ENCODE measurements around the gene PUM1.

- no peak for TF ChIP-seq SMC3 (IDR thresholded peaks at IDR 0.05; ENCODE audit: low read depth, low read length)
- peak; percentile 67 for TF ChIP-seq CEBPB (IDR thresholded peaks at IDR 0.05; ENCODE audit: low read depth, low read length)
- no peak for TF ChIP-seq CTCF (conservative IDR thresholded peaks at IDR 0.05; ENCODE audit: low read depth, low read length)
- TF ChIP-seq RAD21 (IDR thresholded peaks at IDR 0.05; ENCODE audit: low read length): no peak
- no peak for TF ChIP-seq NFE2L2 (IDR thresholded peaks at IDR 0.05; ENCODE audit: low read depth, low read length)
- no peak for TF ChIP-seq USF2 (IDR thresholded peaks at IDR 0.05; ENCODE audit: low read depth, low read length)
- no peak for TF ChIP-seq ELK1 (IDR thresholded peaks at IDR 0.05; ENCODE audit: borderline replicate concordance, low read depth, low read length)
These were observed 172.8 kb downstream of the PUM1 start for GRCh38 chr1:30892671-30893073.

Measured in IMR-90 (cell line).